ENCODE data around the gene HLA-DMA.
"Not testable (repeated sequence)": the region's sequence is repeated elsewhere in the genome, so short reads cannot be mapped to it uniquely, and the experiment has no call there.

HLA-DMA gene

GRCh38 chr6:32953775-32954174 lies 878 bp upstream of the HLA-DMA start:
- no peak for DNase-seq

- DNase-seq, result no peak
Measured at GRCh38 chr6:32950449-32950848, 2.4 kb downstream of the HLA-DMA start.

GRCh38 chr6:32950010-32950409 lies 2.9 kb downstream of the HLA-DMA start:
- DNase-seq, result no peak

- DNase-seq, result no peak
Measured at GRCh38 chr6:32949113-32949512, 3.8 kb downstream of the HLA-DMA start.

- peak in 1 of 2 experiments; percentile 31 for DNase-seq
Measured at GRCh38 chr6:32947552-32948465, 5.1 kb downstream of the HLA-DMA start.

GRCh38 chr6:32946893-32947292 lies 6.0 kb downstream of the HLA-DMA start:
- DNase-seq, result no peak

- no peak for DNase-seq
Measured at GRCh38 chr6:32945953-32946352, 6.9 kb downstream of the HLA-DMA start.

GRCh38 chr6:32945108-32945760 lies 7.7 kb downstream of the HLA-DMA start:
- DNase-seq, result no peak

GRCh38 chr6:32943864-32944649 lies 8.8 kb downstream of the HLA-DMA start:
- no peak for DNase-seq

- not testable (repeated sequence) for DNase-seq
Measured at GRCh38 chr6:32942555-32943123, 10.3 kb downstream of the HLA-DMA start.

GRCh38 chr6:32941214-32941768 lies 11.6 kb downstream of the HLA-DMA start:
- no peak for DNase-seq

- DNase-seq, result peak; percentile 36 to 82
Measured at GRCh38 chr6:32940656-32941213, 12.2 kb downstream of the HLA-DMA start, which contains the start of gene HLA-DMB. TSS of gene HLA-DMB (minus strand) at chr6:32941028. CDS start at chr6:32940807, 221 bp downstream.

- DNase-seq, result no peak
Measured at GRCh38 chr6:32938494-32938893, 14.4 kb downstream of the HLA-DMA start.

- no peak for DNase-seq
Measured at GRCh38 chr6:32937230-32937633, 15.7 kb downstream of the HLA-DMA start.

- no peak for DNase-seq
Measured at GRCh38 chr6:32936239-32937152, 16.4 kb downstream of the HLA-DMA start.

GRCh38 chr6:32935551-32936238 lies 17.2 kb downstream of the HLA-DMA start:
- no peak for DNase-seq

- peak; percentile 39 to 55 for DNase-seq
Measured at GRCh38 chr6:32933661-32934085, 19.2 kb downstream of the HLA-DMA start.

- DNase-seq, result no peak
Measured at GRCh38 chr6:32932132-32932868, 20.6 kb downstream of the HLA-DMA start.

GRCh38 chr6:32931211-32931610 lies 21.7 kb downstream of the HLA-DMA start:
- no peak for DNase-seq

- no peak for DNase-seq
Measured at GRCh38 chr6:32922083-32922482, 30.8 kb downstream of the HLA-DMA start.
